ENCODE measurements around the gene JUP.
"Not testable (repeated sequence)": the region's sequence is repeated elsewhere in the genome, so short reads cannot be mapped to it uniquely, and the experiment has no call there.

JUP gene

GRCh38 chr17:41786227-41787020 is at the start of gene JUP:
JUP (minus strand) TSS chr17:41786711; CDS start chr17:41771854, 14,857 bp downstream.
- DNase-seq: peak; percentile 80

- DNase-seq: peak; percentile 24
Observed at GRCh38 chr17:41835800-41836549, 49.5 kb upstream of the JUP start, which contains the start of gene NT5C3B. NT5C3B (minus strand) TSS chr17:41836232; CDS start chr17:41836193, 39 bp downstream.

GRCh38 chr17:41835214-41835799 is 48.8 kb upstream of the JUP start:
- no peak for DNase-seq

- not testable (repeated sequence) for DNase-seq
Observed at GRCh38 chr17:41829961-41830360, 43.5 kb upstream of the JUP start.

GRCh38 chr17:41825175-41825845 is 38.8 kb upstream of the JUP start:
- DNase-seq: no peak

- DNase-seq: no peak
Observed at GRCh38 chr17:41824086-41824485, 37.6 kb upstream of the JUP start.

GRCh38 chr17:41823580-41823979 is 37.1 kb upstream of the JUP start:
- no peak for DNase-seq

GRCh38 chr17:41823141-41823524 is 36.6 kb upstream of the JUP start:
- no peak for DNase-seq

- DNase-seq: no peak
Observed at GRCh38 chr17:41822216-41823140, 36.0 kb upstream of the JUP start.

GRCh38 chr17:41821776-41822175 is 35.3 kb upstream of the JUP start:
- DNase-seq: no peak

- no peak for DNase-seq
Observed at GRCh38 chr17:41818024-41818423, 31.5 kb upstream of the JUP start.

- DNase-seq: no peak
Observed at GRCh38 chr17:41816637-41817320, 30.3 kb upstream of the JUP start.

GRCh38 chr17:41814195-41814594 is 27.7 kb upstream of the JUP start:
- no peak for DNase-seq

GRCh38 chr17:41813699-41814124 is 27.2 kb upstream of the JUP start:
- no peak for DNase-seq

- no peak for DNase-seq
Observed at GRCh38 chr17:41813152-41813680, 26.7 kb upstream of the JUP start.

GRCh38 chr17:41812381-41813151 is 26.1 kb upstream of the JUP start, which contains the start of gene FKBP10:
FKBP10 (plus strand) TSS chr17:41813004; CDS start chr17:41813035, 31 bp downstream.
- DNase-seq: no peak

- peak; percentile 46 for DNase-seq
Observed at GRCh38 chr17:41811549-41812380, 25.3 kb upstream of the JUP start, which contains the start of gene P3H4. P3H4 (minus strand) TSS chr17:41811949; CDS start chr17:41811915, 34 bp downstream.

GRCh38 chr17:41810659-41811548 is 24.4 kb upstream of the JUP start:
- DNase-seq: peak; percentile 11
